HG03521 (cell line): Measurements from ENCODE around the gene KRT75.

Source experiments
- ATAC-seq: cut with Tn5 transposase; IDR thresholded peaks from one replicate; pipeline ENCODE4 v1.9.1; 2021; ENCODE audit warnings: mild to moderate bottlenecking, moderate library complexity; ENCODE audit not compliant: unreplicated experiment

The KRT75 gene

GRCh38 chr12:52440821-52441319 lies 6.7 kb upstream of the KRT75 start:
- ATAC-seq: no peak

GRCh38 chr12:52439845-52440244 lies 5.7 kb upstream of the KRT75 start:
- no peak for ATAC-seq

- ATAC-seq: no peak
Measured at GRCh38 chr12:52439420-52439819, 5.2 kb upstream of the KRT75 start.

- ATAC-seq: no peak
Measured at GRCh38 chr12:52438305-52439301, 4.4 kb upstream of the KRT75 start.

GRCh38 chr12:52437508-52437907 lies 3.3 kb upstream of the KRT75 start:
- no peak for ATAC-seq

- no peak for ATAC-seq
Measured at GRCh38 chr12:52436828-52437474, 2.8 kb upstream of the KRT75 start.

- ATAC-seq: no peak
Measured at GRCh38 chr12:52436000-52436827, 2.0 kb upstream of the KRT75 start.

GRCh38 chr12:52435659-52435999 lies 1.5 kb upstream of the KRT75 start:
- ATAC-seq: no peak

GRCh38 chr12:52434760-52435530 lies 774 bp upstream of the KRT75 start:
- ATAC-seq: no peak

GRCh38 chr12:52433501-52434080 lies 580 bp downstream of the KRT75 start:
- ATAC-seq: no peak

- ATAC-seq: no peak
Measured at GRCh38 chr12:52432559-52433207, 1.5 kb downstream of the KRT75 start.

- ATAC-seq: no peak
Measured at GRCh38 chr12:52428121-52428520, 6.0 kb downstream of the KRT75 start.

GRCh38 chr12:52427083-52427482 lies 7.1 kb downstream of the KRT75 start:
- ATAC-seq: no peak

GRCh38 chr12:52426034-52426433 lies 8.1 kb downstream of the KRT75 start:
- no peak for ATAC-seq

- no peak for ATAC-seq
Measured at GRCh38 chr12:52425466-52425865, 8.7 kb downstream of the KRT75 start.

- ATAC-seq: no peak
Measured at GRCh38 chr12:52423661-52424500, 10.3 kb downstream of the KRT75 start.

- ATAC-seq: no peak
Measured at GRCh38 chr12:52423035-52423434, 11.1 kb downstream of the KRT75 start.

GRCh38 chr12:52419656-52420055 lies 14.5 kb downstream of the KRT75 start:
- ATAC-seq: no peak
